Fibroblast of lung (primary cell): ENCODE results near the gene SH3D19. TPM values are rescaled to one million over a fixed set of nuclear protein-coding genes. Genes with fewer than 3 reads are reported as not detected.

ENCODE experiments used
- DNase-seq, 2 donors: peaks; one replicate each; pipeline versions ENCODE4 v3.0.0 to v3.0.0-alpha.2; 2010; ENCODE audit warnings: low read depth in 2 of 2
- H2AFZ ChIP-seq: 2 replicates; pipeline ENCODE4 v1.5.1; 2012; ENCODE audit warnings: low read length, control low read depth, inconsistent platforms
- H3K27ac ChIP-seq: 2 replicates; pipeline ENCODE4 v1.5.1; 2011; ENCODE audit warnings: low read length, control low read depth; ENCODE audit not compliant: insufficient read depth
- H3K27me3 ChIP-seq: 2 replicates; pipeline ENCODE4 v1.5.1; 2011; ENCODE audit warnings: mild to moderate bottlenecking, low read length; ENCODE audit not compliant: control insufficient read depth, insufficient read depth
- H3K36me3 ChIP-seq: 2 replicates; pipeline ENCODE4 v1.5.1; 2011; ENCODE audit warnings: low read length; ENCODE audit not compliant: control insufficient read depth, insufficient read depth
- H3K4me1 ChIP-seq: 2 replicates; pipeline ENCODE4 v1.5.1; 2011; ENCODE audit warnings: low read length; ENCODE audit not compliant: control insufficient read depth, insufficient read depth; ENCODE audit errors: extremely low read depth
- H3K4me2 ChIP-seq: 2 replicates; pipeline ENCODE4 v1.5.1; 2011; ENCODE audit warnings: low read length, control low read depth; ENCODE audit not compliant: insufficient read depth; ENCODE audit errors: extremely low read depth
- H3K4me3 ChIP-seq, 4 experiments: fragments of 200-600 bp in 1 of 4; sonication (generic) in 1 of 4; replicated peaks in 1 of 4; 2 replicates each; pipeline ENCODE4 v1.5.1; 2011 to 2016; ENCODE audit warnings: low read length in 4 of 4, low read depth in 3 of 4, mild to moderate bottlenecking in 3 of 4, control low read depth in 2 of 4, inconsistent platforms in 1 of 4, mixed read lengths in 1 of 4; ENCODE audit not compliant: insufficient read depth in 1 of 4; ENCODE audit errors: control extremely low read depth in 1 of 4
- H3K79me2 ChIP-seq: 2 replicates; pipeline ENCODE4 v1.5.1; 2012; ENCODE audit warnings: mild to moderate bottlenecking, low read length, inconsistent platforms; ENCODE audit not compliant: control insufficient read depth, insufficient read depth
- H3K9ac ChIP-seq: 2 replicates; pipeline ENCODE4 v1.5.1; 2011; ENCODE audit warnings: mild to moderate bottlenecking, low read length, control low read depth; ENCODE audit not compliant: insufficient read depth
- H3K9me3 ChIP-seq: 2 replicates; pipeline ENCODE4 v1.5.1; 2012; ENCODE audit warnings: low read depth, low read length; ENCODE audit not compliant: control insufficient read depth, insufficient read depth
- H4K20me1 ChIP-seq: 2 replicates; pipeline ENCODE4 v1.5.1; 2011; ENCODE audit warnings: low read length; ENCODE audit not compliant: control insufficient read depth, insufficient read depth; ENCODE audit errors: extremely low read depth
- EZH2 ChIP-seq: IDR thresholded peaks from 2 replicates; pipeline ENCODE4 v1.5.1; 2012; ENCODE audit warnings: low read length, control low read depth, mild to moderate bottlenecking; ENCODE audit errors: missing control alignments
- polyA plus RNA-seq, 2 donors: library from polyadenylated mRNA; depleted of rRNA in 1 of 2; stranded (reverse) in 1 of 2; unstranded in 1 of 2; fragments of >200 nt; gene quantifications; 2 replicates each; pipeline ENCODE4 v1.2.1, GENCODE V29; 2011 to 2012; ENCODE audit warnings: missing spikeins in 1 of 2
- total RNA-seq: library from RNA; depleted of rRNA; stranded (reverse); fragments of >200 nt; gene quantifications from 2 replicates; pipeline ENCODE4 v1.2.1, GENCODE V29; 2014
- TF ChIP-seq, protein P1 (sequence below), 2 donors: IDR thresholded peaks in 1 of 2; conservative IDR thresholded peaks in 1 of 2; 1 replicate in 1 of 2; 2 replicates in 1 of 2; pipeline ENCODE4 v1.5.1; 2011 to 2012; ENCODE audit warnings: low read length in 2 of 2, control low read depth in 1 of 2, inconsistent platforms in 1 of 2, low read depth in 1 of 2, mild to moderate bottlenecking in 1 of 2

The SH3D19 gene
- total and polyA plus RNA-seq, 2 donors (not counting 1 experiment from before 2014, with no cell fraction given), result 31.4 to 41.3 TPM

GRCh38 chr4:151291485-151291884 lies 33.9 kb downstream of the SH3D19 start:
- Histone ChIP-seq H3K9me3 (no peaks in the 10 kb centered on the region), H3K27ac (no peak overlapping the region), H2AFZ (no peak overlapping the region), H3K27me3 (no peaks in the 10 kb centered on the region), H4K20me1 (no peaks in the 10 kb centered on the region), H3K4me1 (no peaks in the 10 kb centered on the region), H3K4me2 (no peak overlapping the region), H3K9ac (no peak overlapping the region), H3K4me3 (no peak overlapping the region), H3K36me3 (no peaks in the 10 kb centered on the region), H3K79me2 (no peaks in the 10 kb centered on the region)
- DNase-seq, result peak in 1 of 2 donors; percentile 10
- TF ChIP-seq EZH2, result no peak
- TF ChIP-seq, protein P1, sequence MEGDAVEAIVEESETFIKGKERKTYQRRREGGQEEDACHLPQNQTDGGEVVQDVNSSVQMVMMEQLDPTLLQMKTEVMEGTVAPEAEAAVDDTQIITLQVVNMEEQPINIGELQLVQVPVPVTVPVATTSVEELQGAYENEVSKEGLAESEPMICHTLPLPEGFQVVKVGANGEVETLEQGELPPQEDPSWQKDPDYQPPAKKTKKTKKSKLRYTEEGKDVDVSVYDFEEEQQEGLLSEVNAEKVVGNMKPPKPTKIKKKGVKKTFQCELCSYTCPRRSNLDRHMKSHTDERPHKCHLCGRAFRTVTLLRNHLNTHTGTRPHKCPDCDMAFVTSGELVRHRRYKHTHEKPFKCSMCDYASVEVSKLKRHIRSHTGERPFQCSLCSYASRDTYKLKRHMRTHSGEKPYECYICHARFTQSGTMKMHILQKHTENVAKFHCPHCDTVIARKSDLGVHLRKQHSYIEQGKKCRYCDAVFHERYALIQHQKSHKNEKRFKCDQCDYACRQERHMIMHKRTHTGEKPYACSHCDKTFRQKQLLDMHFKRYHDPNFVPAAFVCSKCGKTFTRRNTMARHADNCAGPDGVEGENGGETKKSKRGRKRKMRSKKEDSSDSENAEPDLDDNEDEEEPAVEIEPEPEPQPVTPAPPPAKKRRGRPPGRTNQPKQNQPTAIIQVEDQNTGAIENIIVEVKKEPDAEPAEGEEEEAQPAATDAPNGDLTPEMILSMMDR (conservative IDR thresholded peaks at IDR 0.05 in 1 of 2, IDR thresholded peaks at IDR 0.05 in 1 of 2; ENCODE audit: low read depth in 1 of 2, low read length in 2 of 2), result no peak

- no peak overlapping the region for H3K9ac ChIP-seq
- H3K79me2 ChIP-seq, result no peaks in the 10 kb centered on the region
- H3K4me1 ChIP-seq, result no peaks in the 10 kb centered on the region
- H3K27me3 ChIP-seq, result no peaks in the 10 kb centered on the region
- H3K9me3 ChIP-seq, result no peaks in the 10 kb centered on the region
- no peaks in the 10 kb centered on the region for H3K36me3 ChIP-seq
- H3K4me3 ChIP-seq, result no peak overlapping the region
- TF ChIP-seq, protein P1 (conservative IDR thresholded peaks at IDR 0.05 in 1 of 2, IDR thresholded peaks at IDR 0.05 in 1 of 2; ENCODE audit: low read depth in 1 of 2, low read length in 2 of 2), result no peak
- TF ChIP-seq EZH2, result no peak
- no peak for DNase-seq
- H2AFZ ChIP-seq, result no peak overlapping the region
- no peak overlapping the region for H3K27ac ChIP-seq
- H3K4me2 ChIP-seq, result no peak overlapping the region
- no peaks in the 10 kb centered on the region for H4K20me1 ChIP-seq
These were observed 38.0 kb downstream of the SH3D19 start for GRCh38 chr4:151287409-151287808.

GRCh38 chr4:151284534-151285245 lies 40.7 kb downstream of the SH3D19 start:
- no peak overlapping the region for H2AFZ ChIP-seq
- no peak overlapping the region for H3K9ac ChIP-seq
- no peaks in the 10 kb centered on the region for H3K27me3 ChIP-seq
- no peak for DNase-seq
- H3K4me3 ChIP-seq, result no peak overlapping the region
- H4K20me1 ChIP-seq, result no peaks in the 10 kb centered on the region
- no peaks in the 10 kb centered on the region for H3K79me2 ChIP-seq
- no peak overlapping the region for H3K4me2 ChIP-seq
- H3K4me1 ChIP-seq, result no peaks in the 10 kb centered on the region
- no peaks in the 10 kb centered on the region for H3K36me3 ChIP-seq
- no peak overlapping the region for H3K27ac ChIP-seq
- H3K9me3 ChIP-seq, result no peaks in the 10 kb centered on the region
- TF ChIP-seq EZH2, result no peak
- TF ChIP-seq, protein P1 (conservative IDR thresholded peaks at IDR 0.05 in 1 of 2, IDR thresholded peaks at IDR 0.05 in 1 of 2; ENCODE audit: low read depth in 1 of 2, low read length in 2 of 2), result no peak
